Heart left ventricle (tissue), 16 donors: ENCODE data around the gene NLRC5. TPM values are rescaled to one million over a fixed set of nuclear protein-coding genes. Genes with fewer than 3 reads are reported as not detected.

Experiments
- ATAC-seq, 4 donors: fragments of 200-7000 bp; cut with Tn5 transposase; one replicate each; pipeline ENCODE4 v1.9.1; 2020 to 2022; ENCODE audit warnings: moderate library complexity in 4 of 4, mild to moderate bottlenecking in 3 of 4, moderate number of reproducible peaks in 1 of 4
- DNase-seq, 5 donors: peaks; one replicate each; pipeline ENCODE4 v3.0.0-alpha.2; 2020
- H3K27ac ChIP-seq, 12 donors: fragments of 200-600 bp; sonication (generic) in 4 of 12; one replicate each; pipeline versions ENCODE4 v1.5.0 to v1.8.0; 2016 to 2022; ENCODE audit warnings: mild to moderate bottlenecking in 2 of 12
- H3K27me3 ChIP-seq, 9 donors: fragments of 200-600 bp; sonication (generic) in 2 of 9; one replicate each; pipeline versions ENCODE4 v1.5.1 to v1.8.0; 2016 to 2022; ENCODE audit warnings: mild to moderate bottlenecking in 3 of 9
- H3K36me3 ChIP-seq, 9 donors: fragments of 200-600 bp; sonication (generic) in 2 of 9; one replicate each; pipeline versions ENCODE4 v1.5.0 to v1.8.0; 2018 to 2022; ENCODE audit warnings: mild to moderate bottlenecking in 2 of 9
- H3K4me1 ChIP-seq, 12 donors: fragments of 200-600 bp; sonication (generic) in 4 of 12; one replicate each; pipeline versions ENCODE4 v1.5.0 to v1.8.0; 2016 to 2022; ENCODE audit warnings: mild to moderate bottlenecking in 3 of 12
- H3K4me3 ChIP-seq, 12 donors: fragments of 200-600 bp; sonication (generic) in 4 of 12; one replicate each; pipeline versions ENCODE4 v1.5.0 to v1.8.0; 2017 to 2022; ENCODE audit warnings: mild to moderate bottlenecking in 9 of 12, moderate library complexity in 4 of 12
- H3K9me3 ChIP-seq, 12 donors: fragments of 200-600 bp; sonication (generic) in 4 of 12; one replicate each; pipeline versions ENCODE4 v1.5.0 to v1.8.0; 2016 to 2022; ENCODE audit warnings: mild to moderate bottlenecking in 1 of 12
- CTCF ChIP-seq, 12 donors: fragments of 200-600 bp; sonication (generic) in 4 of 12; IDR thresholded peaks; one replicate each; pipeline versions ENCODE4 v1.5.0 to v1.8.0; 2018 to 2022; ENCODE audit warnings: antibody characterized with exemption in 12 of 12, mild to moderate bottlenecking in 5 of 12
- POLR2A ChIP-seq, 2 donors: fragments of 450-650 bp; IDR thresholded peaks; one replicate each; pipeline ENCODE4 v1.6.1; 2017; ENCODE audit warnings: antibody characterized with exemption in 2 of 2, mild to moderate bottlenecking in 2 of 2, moderate library complexity in 2 of 2
- WGBS, 4 donors: extraction: QIAGEN DNeasy Blood & Tissue Kit in 2 of 4; methylation state at CpG; one replicate each; pipeline versions ENCODE4 v1.1.5 to v1.1.7; 2013 to 2018; 5-methylcytosine and 5-hydroxymethylcytosine counted together
- intact Hi-C, 10 donors: fragments of 100-400 bp; cut with DNase I; formaldehyde crosslinking; loops; one replicate each; pipeline versions ENCODE4 v1.11.1 to v1.14.2; 2022
- polyA plus RNA-seq, 2 donors: library from polyadenylated mRNA; stranded (reverse); fragments of 200-250 nt; gene quantifications; one replicate each; pipeline ENCODE4 v1.2.3, GENCODE V29; 2013
- total RNA-seq, 9 donors: library from RNA; depleted of rRNA in 2 of 9; stranded (reverse); fragments of >200 nt in 2 of 9; fragmentation: NEBNext Ultra II Directional in 3 of 9; extraction: Animal tissue kit (Norgen Biotek cat#: 25700) in 3 of 9; gene quantifications; one replicate each; pipeline versions ENCODE4 v1.1.0 to v1.2.4, GENCODE V29; 2016 to 2023
- donor health status: ischemic (EF 13 %, LVEDD 7.1; RV severe dilation, severe dysfunction).
- donor health status: healthy with polysubstance abuse.
- donor health status: DM: no; HTN: yes; CAD: no.
- donor health status: DM: no; HTN: no; CAD: no.
- donor health status: ischemic (EF 25% LVEDD 6.9; RV normal size, moderate dysfunction).
- donor health status: ischemic (EF 25% LVEDD 5.7; RV mildly dilated, moderate dysfunction).
- donor health status: healthy.
- donor health status: DM: yes; HTN: yes; CAD: no.
- donor health status: ischemic (EF 35%, LVEDD 5.7; RV mildly dilated, moderate dysfunction).
- donor health status: nonischemic (EF 11% LVEDD 7.7; RV severe dilation, severe dysfunction).
- donor health status: DM: yes; HTN: yes; CAD: no.
- donor health status: PGD.
- donor health status: ischemic (EF 29% LVEDD 5.4; RV normal size, mild dysfunction).
- donor health status: nonischemic (EF 23%, LVEDD 6.1; RV moderate dilation, normal function).

Gene NLRC5
- total and polyA plus RNA-seq, 11 donors = 5.8 to 98.6 (median 9.9) TPM

- H3K9me3 ChIP-seq = peaks cover 0 to 6% (median 0%) of the 10 kb centered on the region in 12 donors
- peaks cover 2 to 39% (median 15%) of the 10 kb centered on the region in 12 donors for H3K4me1 ChIP-seq
- peak in 3 of 4 donors; percentile 9 to 26 (median 26) for ATAC-seq
- H3K36me3 ChIP-seq = no peaks in the 10 kb centered on the region
- intact Hi-C loops = loop anchor here in 4 of 10 donors (5.0 to 10.0 kb wide), 3 partner anchors 53 to 153 kb away; partner anchors contain the start of gene ARL2BP (in 1 of the 4)
- 19 to 27% (median 22%) methylated on average over 19 to 24 of the region's 24 CpGs for WGBS, 4 donors
- peak overlapping the region in 11 of 12 donors; percentile 79 to 94 (median 84) for H3K27ac ChIP-seq
- TF ChIP-seq POLR2A (IDR thresholded peaks at IDR 0.05) (no peak), CTCF (IDR thresholded peaks at IDR 0.05) (no peak)
- peak overlapping the region; percentile 66 to 98 (median 88) for H3K4me3 ChIP-seq
- peak in 2 of 5 donors; percentile 32 to 61 for DNase-seq
- no peaks in the 10 kb centered on the region for H3K27me3 ChIP-seq
Measured at GRCh38 chr16:57091200-57091974, 102.0 kb downstream of the NLRC5 start.

GRCh38 chr16:57091975-57092785, 102.8 kb downstream of the NLRC5 start, which contains the start of gene CPNE2:
Gene CPNE2, plus strand, starts transcription at chr16:57092583. Its CDS starts 18,160 bp downstream, at chr16:57110743.
- ATAC-seq = peak; percentile 70 to 91 (median 84)
- intact Hi-C loops = loop anchor here in 4 of 10 donors (5.0 to 10.0 kb wide), 3 partner anchors 53 to 153 kb away; partner anchors contain the start of gene ARL2BP (in 1 of the 4)
- H3K27ac ChIP-seq = peak within 1 kb of the TSS; percentile 82 to 94 (median 84)
- WGBS, 4 donors = 0 to 7% (median 2%) methylated on average over 4 to 100 of the region's 100 CpGs
- TF ChIP-seq POLR2A (IDR thresholded peaks at IDR 0.05) = peak in 1 of 2 donors; percentile 65
- peak in 3 of 12 donors; percentile 11 to 36 (median 20) for TF ChIP-seq CTCF (IDR thresholded peaks at IDR 0.05)
- H3K27me3 ChIP-seq = no peaks in the 10 kb centered on the region
- H3K4me1 ChIP-seq = peaks cover 2 to 40% (median 15%) of the 10 kb centered on the region in 12 donors
- H3K4me3 ChIP-seq = peak within 1 kb of the TSS; percentile 66 to 98 (median 88)
- peak; percentile 74 to 84 (median 83) for DNase-seq
- H3K36me3 ChIP-seq = no peaks in the 10 kb centered on the region
- H3K9me3 ChIP-seq = peaks cover 0 to 6% (median 0%) of the 10 kb centered on the region in 12 donors

- H3K4me1 ChIP-seq = peaks cover 2 to 47% (median 15%) of the 10 kb centered on the region in 12 donors
- ATAC-seq = peak in 3 of 4 donors; percentile 18 to 42 (median 34)
- H3K9me3 ChIP-seq = peaks cover 0 to 6% (median 0%) of the 10 kb centered on the region in 12 donors
- H3K27ac ChIP-seq = peak overlapping the region; percentile 76 to 94 (median 84)
- no peaks in the 10 kb centered on the region for H3K27me3 ChIP-seq
- intact Hi-C loops = loop anchor here in 4 of 10 donors (5.0 to 10.0 kb wide), 3 partner anchors 52 to 152 kb away; partner anchors contain the start of gene ARL2BP (in 1 of the 4)
- DNase-seq = peak; percentile 40 to 75 (median 57)
- H3K36me3 ChIP-seq = no peaks in the 10 kb centered on the region
- H3K4me3 ChIP-seq = peak overlapping the region; percentile 66 to 98 (median 88)
- TF ChIP-seq POLR2A (IDR thresholded peaks at IDR 0.05) (no peak), CTCF (IDR thresholded peaks at IDR 0.05) (peak; percentile 50 to 77 (median 65))
- 0 to 2% (median 1%) methylated on average over 10 to 53 of the region's 53 CpGs for WGBS, 4 donors
Measured at GRCh38 chr16:57092786-57093411, 103.5 kb downstream of the NLRC5 start.
